ENCODE data around the gene RWDD4.

The RWDD4 gene

DNA sequence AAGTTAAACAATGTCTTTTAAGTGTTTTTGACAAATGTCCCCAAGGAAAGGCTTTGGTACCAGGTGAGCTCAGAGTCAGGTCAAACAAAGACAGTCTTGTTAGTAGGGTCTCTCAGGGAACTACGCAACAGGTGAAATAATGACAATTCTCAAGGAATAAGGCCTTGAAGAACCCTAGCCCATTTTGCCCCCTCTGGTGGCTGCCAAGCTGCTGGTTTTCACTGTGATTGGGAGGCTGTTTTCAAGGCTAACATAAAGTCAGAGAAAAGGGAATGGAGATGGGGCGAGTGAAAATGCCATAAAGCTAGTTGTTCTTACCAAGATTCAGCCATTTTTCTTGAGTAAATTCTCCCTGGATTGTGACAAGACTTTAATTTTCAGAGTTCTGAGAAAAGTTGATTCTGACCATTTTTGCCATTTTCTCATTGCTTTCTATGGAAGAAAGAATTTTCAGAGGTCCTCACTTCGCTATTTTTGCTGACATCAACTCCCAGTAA, 58.7 kb downstream of the RWDD4 start:
- Mint-ChIP-seq H3K4me3 (no peak overlapping the region), H3K27ac (no peak overlapping the region), H3K27me3 (no peaks in the 10 kb centered on the region), H3K4me1 (no peaks in the 10 kb centered on the region), H3K36me3 (no peaks in the 10 kb centered on the region), H3K9me3 (no peaks in the 10 kb centered on the region)
- CTCF ChIA-PET, result interaction anchor here (0.7 to 2.0 kb wide), 8 partner anchors 12 to 136 kb away, joined by 3 to 7 read pairs (median 3); no protein-coding TSS in a partner anchor
- DNase-seq, result peak; percentile 30

DNA sequence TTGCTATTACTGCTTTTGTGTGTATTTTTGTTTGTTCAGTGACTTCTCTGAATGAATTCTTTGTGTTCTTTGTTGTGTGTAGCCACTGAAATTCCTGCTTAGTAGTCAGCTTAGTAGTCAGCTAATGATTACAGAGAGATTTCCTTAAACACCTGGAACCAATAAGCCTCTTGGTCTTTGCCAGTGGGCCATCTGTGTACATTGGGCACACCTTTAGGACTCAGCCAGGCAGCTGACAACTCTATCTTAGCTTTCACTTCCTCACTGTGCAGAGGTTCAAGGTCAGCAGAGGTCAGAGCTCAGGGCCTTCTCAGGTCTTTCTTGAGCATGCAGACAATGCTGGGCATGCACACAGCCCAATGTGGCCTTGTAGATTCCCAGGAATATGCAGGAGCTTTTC, 59.3 kb downstream of the RWDD4 start:
- CTCF ChIA-PET, result interaction anchor here (0.8 to 2.0 kb wide), 3 partner anchors 22 to 130 kb away, joined by 3 to 5 read pairs (median 3); no protein-coding TSS in a partner anchor
- no peaks in the 10 kb centered on the region for H3K27me3 Mint-ChIP-seq
- DNase-seq, result no peak
- no peak overlapping the region for H3K4me3 Mint-ChIP-seq
- H3K9me3 Mint-ChIP-seq, result no peaks in the 10 kb centered on the region
- no peak overlapping the region for H3K27ac Mint-ChIP-seq
- H3K4me1 Mint-ChIP-seq, result no peaks in the 10 kb centered on the region
- H3K36me3 Mint-ChIP-seq, result no peaks in the 10 kb centered on the region

GRCh38 chr4:183599284-183599683, 59.7 kb downstream of the RWDD4 start:
- no peaks in the 10 kb centered on the region for H3K9me3 Mint-ChIP-seq
- CTCF ChIA-PET, result interaction anchor here (0.8 kb wide), 1 partner anchor 121 kb away, joined by 3 read pairs; no protein-coding TSS in a partner anchor

GRCh38 chr4:183596067-183596757, 62.8 kb downstream of the RWDD4 start:
- CTCF ChIA-PET, result no interaction called here
- no peak overlapping the region for H3K27ac Mint-ChIP-seq
- H3K4me3 Mint-ChIP-seq, result no peak overlapping the region
- peaks cover 5% of the 10 kb centered on the region for H3K27me3 Mint-ChIP-seq
- no peaks in the 10 kb centered on the region for H3K4me1 Mint-ChIP-seq
- no peaks in the 10 kb centered on the region for H3K9me3 Mint-ChIP-seq
- H3K36me3 Mint-ChIP-seq, result no peaks in the 10 kb centered on the region
- DNase-seq, result no peak

More at GRCh38 chr4:183599284-183599683, 59.7 kb downstream of the RWDD4 start:
- Mint-ChIP-seq H3K4me1 (no peaks in the 10 kb centered on the region), H3K27ac (no peak overlapping the region), H3K27me3 (no peaks in the 10 kb centered on the region), H3K36me3 (no peaks in the 10 kb centered on the region), H3K4me3 (no peak overlapping the region)
- DNase-seq, result no peak

GRCh38 chr4:183594823-183595222, 64.2 kb downstream of the RWDD4 start:
- peaks cover 5% of the 10 kb centered on the region for H3K27me3 Mint-ChIP-seq
- no peaks in the 10 kb centered on the region for H3K36me3 Mint-ChIP-seq
- no peak overlapping the region for H3K4me3 Mint-ChIP-seq
- CTCF ChIA-PET, result no interaction called here
- H3K27ac Mint-ChIP-seq, result no peak overlapping the region
- DNase-seq, result no peak
- no peaks in the 10 kb centered on the region for H3K9me3 Mint-ChIP-seq
- H3K4me1 Mint-ChIP-seq, result no peaks in the 10 kb centered on the region

DNA sequence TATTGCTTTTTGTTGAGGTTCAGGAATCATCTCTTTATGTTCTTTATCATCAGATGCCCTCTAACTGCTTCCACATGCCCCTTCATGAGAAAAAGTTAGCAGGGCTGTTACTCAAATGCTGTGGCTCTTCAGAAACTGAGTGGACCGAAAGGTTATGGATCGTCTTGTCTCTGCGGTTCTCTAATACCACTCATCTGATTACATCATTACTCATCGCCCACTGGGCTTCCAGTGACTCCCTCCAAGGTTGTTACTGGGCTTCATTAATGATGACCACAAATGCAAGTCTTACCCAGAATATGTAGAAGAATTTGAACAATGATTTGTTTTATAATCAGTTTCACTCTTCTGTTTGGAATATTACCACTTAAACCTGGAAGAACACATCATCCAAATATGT, 67.7 kb downstream of the RWDD4 start:
- no peak overlapping the region for H3K4me3 Mint-ChIP-seq
- no peak overlapping the region for H3K27ac Mint-ChIP-seq
- CTCF ChIA-PET, result no interaction called here
- no peaks in the 10 kb centered on the region for H3K36me3 Mint-ChIP-seq
- DNase-seq, result no peak
- H3K4me1 Mint-ChIP-seq, result no peaks in the 10 kb centered on the region
- H3K9me3 Mint-ChIP-seq, result no peaks in the 10 kb centered on the region
- peaks cover 5% of the 10 kb centered on the region for H3K27me3 Mint-ChIP-seq

Measured in activated naive CD4-positive, alpha-beta T cell treated with anti-CD3 and anti-CD28 coated beads, Interleukin-2, amount 10 ng/mL, durations not matched to agents 7 days and 5 days (primary cell).